Epithelial cell of umbilical artery (primary cell): ENCODE results near the gene GARIN5B. TPM values are rescaled to one million over a fixed set of nuclear protein-coding genes. Genes with fewer than 3 reads are reported as not detected.

Experiments used
- total RNA-seq: library from RNA; depleted of rRNA; stranded (reverse); fragments of >200 nt; gene quantifications from 2 replicates; pipeline ENCODE4 v1.2.3, GENCODE V29; 2014

The GARIN5B gene
- total RNA-seq = not detected in 2 replicates

GRCh38 chr19:55362990-55363716 lies at the start of gene GARIN5B:
GARIN5B (minus strand) TSS chr19:55363260; CDS start chr19:55363066, 194 bp downstream.

GRCh38 chr19:55407550-55407799 lies 44.4 kb upstream of the GARIN5B start, which contains the start of gene UBE2S:
UBE2S (minus strand) TSS chr19:55407788; CDS start chr19:55407589, 199 bp downstream.

GRCh38 chr19:55385724-55386492 lies 22.8 kb upstream of the GARIN5B start, which contains the start of gene RPL28:
RPL28 (plus strand) TSS chr19:55385932; CDS start chr19:55386358, 426 bp downstream.

GRCh38 chr19:55384131-55384919 lies 21.3 kb upstream of the GARIN5B start, which contains the start of gene TMEM238:
TMEM238 (minus strand) TSS chr19:55384292; CDS start chr19:55384259, 33 bp downstream.

GRCh38 chr19:55376241-55376933 lies 13.3 kb upstream of the GARIN5B start, which contains the start of gene TMEM190:
TMEM190 (plus strand) TSS chr19:55376826; CDS start chr19:55376854, 28 bp downstream.

GRCh38 chr19:55370305-55370988 lies 7.4 kb upstream of the GARIN5B start, which contains the start of gene IL11:
IL11 (minus strand) TSS chr19:55370463; CDS start chr19:55370310, 153 bp downstream.

GRCh38 chr19:55354698-55355212 lies 8.3 kb downstream of the GARIN5B start, which contains the start of gene COX6B2:
COX6B2 (minus strand) TSS chr19:55354719; CDS start chr19:55354521, 198 bp downstream.

GRCh38 chr19:55339105-55339888 lies 23.8 kb downstream of the GARIN5B start, which contains the start of gene KMT5C:
KMT5C (plus strand) TSS chr19:55339876; CDS start chr19:55341937, 2,061 bp downstream.

GRCh38 chr19:55325172-55325571 lies 37.9 kb downstream of the GARIN5B start, which contains the start of gene TMEM150B:
TMEM150B (minus strand) TSS chr19:55325341; CDS start chr19:55321036, 4,305 bp downstream.

Other genes starting within 250 kb of the GARIN5B start
- 32.8 and 35.7 TPM in 2 replicates for gene PPP1R12C, start 245.6 kb downstream of the GARIN5B start, total RNA-seq
- 0.65 and 1.4 TPM in 2 replicates for gene TNNT1, start 214.1 kb downstream of the GARIN5B start, total RNA-seq
- gene TNNI3, start 205.5 kb downstream of the GARIN5B start, total RNA-seq = not detected in 2 replicates
- gene DNAAF3, start 196.6 kb downstream of the GARIN5B start, total RNA-seq = 0.32 and 0.76 TPM in 2 replicates
- gene SYT5, start 183.0 kb downstream of the GARIN5B start, total RNA-seq = not detected in 2 replicates
- gene PTPRH, start 153.8 kb downstream of the GARIN5B start, total RNA-seq = 0.32 and 3.5 TPM in 2 replicates
- 0.32 and 0.91 TPM in 2 replicates for gene TMEM86B, start 134.5 kb downstream of the GARIN5B start, total RNA-seq
- gene PPP6R1, start 104.2 kb downstream of the GARIN5B start, total RNA-seq = 20.1 and 22.3 TPM in 2 replicates
- gene HSPBP1, start 83.2 kb downstream of the GARIN5B start, total RNA-seq = 29.6 and 38.0 TPM in 2 replicates
- gene BRSK1, start 79.3 kb downstream of the GARIN5B start, total RNA-seq = 0.61 and 0.65 TPM in 2 replicates
- not detected in 2 replicates for gene TMEM150B, start 37.9 kb downstream of the GARIN5B start, total RNA-seq
- gene KMT5C, start 23.4 kb downstream of the GARIN5B start, total RNA-seq = 3.9 and 4.7 TPM in 2 replicates
- gene COX6B2, start 8.5 kb downstream of the GARIN5B start, total RNA-seq = under 0.01 TPM in 1 of 2 replicates, not detected in the other
- 0.46 and 2.6 TPM in 2 replicates for gene IL11, start 7.2 kb upstream of the GARIN5B start, total RNA-seq
- not detected in 2 replicates for gene TMEM190, start 13.6 kb upstream of the GARIN5B start, total RNA-seq
- 0.65 TPM in 1 of 2 replicates, not detected in the other for gene TMEM238, start 21.0 kb upstream of the GARIN5B start, total RNA-seq
- gene RPL28, start 22.7 kb upstream of the GARIN5B start, total RNA-seq = 112 and 274 TPM in 2 replicates
- gene UBE2S, start 44.5 kb upstream of the GARIN5B start, total RNA-seq = 168 and 599 TPM in 2 replicates
- not detected in 2 replicates for gene SHISA7, start 80.0 kb upstream of the GARIN5B start, total RNA-seq
- 50.6 and 74.1 TPM in 2 replicates for gene ISOC2, start 98.4 kb upstream of the GARIN5B start, total RNA-seq
- not detected in 2 replicates for gene C19orf85, start 101.5 kb upstream of the GARIN5B start, total RNA-seq
- 0.30 and 2.6 TPM in 2 replicates for gene ZNF628, start 113.4 kb upstream of the GARIN5B start, total RNA-seq
- gene NAT14, start 121.9 kb upstream of the GARIN5B start, total RNA-seq = 11.7 and 18.2 TPM in 2 replicates
- 0.32 and 2.3 TPM in 2 replicates for gene SSC5D, start 125.2 kb upstream of the GARIN5B start, total RNA-seq
- not detected in 2 replicates for gene SBK2, start 173.9 kb upstream of the GARIN5B start, total RNA-seq
- gene SBK3, start 182.3 kb upstream of the GARIN5B start, total RNA-seq = 0.32 TPM in 1 of 2 replicates, not detected in the other
- gene ZNF579, start 217.6 kb upstream of the GARIN5B start, total RNA-seq = 3.2 TPM in 2 replicates
- 1.8 and 2.6 TPM in 2 replicates for gene FIZ1, start 236.3 kb upstream of the GARIN5B start, total RNA-seq
- 7.8 and 10.3 TPM in 2 replicates for gene ZNF524, start 237.0 kb upstream of the GARIN5B start, total RNA-seq
- gene ZNF865, start 242.4 kb upstream of the GARIN5B start, total RNA-seq = 0.61 and 0.65 TPM in 2 replicates